OCI-LY7 (cell line): ENCODE results near the gene SMIM44.

ENCODE experiments used
- CTCF ChIP-seq: fragments of 200-600 bp; sonication (generic); conservative IDR thresholded peaks from 2 replicates; pipeline ENCODE4 v1.5.1; 2014; ENCODE audit warnings: mild to moderate bottlenecking, antibody characterized with exemption, low read length, moderate library complexity, mixed read lengths
- EZH2phosphoT487 ChIP-seq: fragments of 200-600 bp; sonication (generic); IDR thresholded peaks from 2 replicates; pipeline ENCODE4 v1.6.1; 2018; ENCODE audit warnings: low read depth, borderline replicate concordance, mild to moderate bottlenecking, mixed run types, antibody characterized with exemption, low read length, moderate library complexity, mixed read lengths

DNA sequence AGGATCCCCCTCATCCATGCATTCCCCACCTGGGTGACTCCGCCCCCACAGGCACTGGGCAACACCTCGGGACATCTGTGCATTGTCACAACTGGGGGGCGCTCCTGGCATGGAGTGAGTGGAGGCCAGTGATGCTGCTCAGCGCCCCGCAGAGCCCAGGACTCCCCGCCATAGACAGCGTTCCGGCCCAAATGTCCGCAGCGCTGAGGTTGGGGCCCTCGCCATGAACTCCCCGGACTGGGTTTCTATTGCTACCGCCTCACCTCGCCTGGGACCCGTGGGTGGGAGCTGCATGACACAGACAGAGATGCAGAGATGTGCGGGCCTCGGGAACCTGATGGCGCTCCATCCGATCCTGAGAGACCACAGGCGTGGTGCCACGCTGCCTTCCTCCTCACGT is 27.5 kb upstream of the SMIM44 start:
- no peak for TF ChIP-seq CTCF
- TF ChIP-seq EZH2phosphoT487, result no peak
